WI38 (cell line): Measurements from ENCODE around the gene TBCD.
"Not testable (repeated sequence)": the region's sequence is repeated elsewhere in the genome, so short reads cannot be mapped to it uniquely, and the experiment has no call there.

ENCODE experiments used
- H3K4me3 ChIP-seq: 2 replicates; pipeline ENCODE4 v1.5.1; 2011; ENCODE audit warnings: low read depth, mild to moderate bottlenecking, control low read depth, low read length
- CTCF ChIP-seq: IDR thresholded peaks from 2 replicates; pipeline ENCODE4 v1.5.1; 2012; ENCODE audit warnings: low read depth, mild to moderate bottlenecking, control low read depth, low read length

TBCD gene

GRCh38 chr17:82782657-82783207, 30.9 kb downstream of the TBCD start:
- H3K4me3 ChIP-seq = no peak overlapping the region
- TF ChIP-seq CTCF = no peak

GRCh38 chr17:82783498-82783897, 31.6 kb downstream of the TBCD start:
- TF ChIP-seq CTCF = no peak

GRCh38 chr17:82785581-82785980, 33.7 kb downstream of the TBCD start:
- not testable (repeated sequence) for H3K4me3 ChIP-seq

More at GRCh38 chr17:82783498-82783897, 31.6 kb downstream of the TBCD start:
- H3K4me3 ChIP-seq = no peak overlapping the region

- no peak overlapping the region for H3K4me3 ChIP-seq
- TF ChIP-seq CTCF = no peak
Observed at GRCh38 chr17:82786427-82786826, 34.6 kb downstream of the TBCD start.

- no peak for TF ChIP-seq CTCF
- H3K4me3 ChIP-seq = no peak overlapping the region
Observed at GRCh38 chr17:82787081-82787848, 35.4 kb downstream of the TBCD start.

GRCh38 chr17:82788206-82789001, 36.5 kb downstream of the TBCD start:
- H3K4me3 ChIP-seq = no peak overlapping the region
- TF ChIP-seq CTCF = no peak

GRCh38 chr17:82789051-82789592, 37.3 kb downstream of the TBCD start:
- no peak for TF ChIP-seq CTCF
- no peak overlapping the region for H3K4me3 ChIP-seq
